NK-92 treated with Interleukin-12 subunit alpha and Interleukin-12 subunit beta, amount 100 ng/mL, for 24 hours (cell line): Measurements from ENCODE around the gene GCHFR.

Experiments
- DNase-seq: peaks from one replicate; lab custom pipeline; 2025; lab: John Stamatoyannopoulos, UW

GCHFR gene

DNA sequence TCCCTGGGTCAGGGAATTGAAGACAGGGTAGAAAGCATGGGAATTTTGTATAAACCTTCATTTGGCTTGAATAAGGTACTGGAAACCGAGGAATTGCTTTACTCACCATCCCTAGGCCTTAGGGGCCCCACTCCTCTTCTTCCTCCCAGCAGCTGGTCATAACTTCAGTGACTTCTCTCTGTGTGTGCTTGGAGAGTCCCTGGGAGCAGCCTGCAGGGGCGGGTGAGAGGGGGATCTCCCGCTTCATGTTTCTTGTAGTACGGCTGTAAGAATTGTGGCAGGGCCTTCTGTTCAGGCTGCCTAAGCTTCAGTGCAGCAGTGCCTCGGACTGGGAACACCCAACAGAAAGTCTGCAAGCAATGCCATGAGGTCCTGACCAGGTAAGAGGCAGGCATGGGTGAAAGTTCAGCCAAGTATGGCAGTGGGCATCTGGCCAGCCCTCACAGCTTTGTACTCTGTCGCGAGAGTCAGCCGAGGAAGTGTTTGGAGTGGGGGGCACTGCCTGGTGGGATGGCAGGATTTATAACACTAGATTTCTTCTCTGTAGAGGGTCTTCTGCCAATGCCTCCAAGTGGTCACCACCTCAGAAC, 45.1 kb downstream of the GCHFR start:
- no peak for DNase-seq

DNA sequence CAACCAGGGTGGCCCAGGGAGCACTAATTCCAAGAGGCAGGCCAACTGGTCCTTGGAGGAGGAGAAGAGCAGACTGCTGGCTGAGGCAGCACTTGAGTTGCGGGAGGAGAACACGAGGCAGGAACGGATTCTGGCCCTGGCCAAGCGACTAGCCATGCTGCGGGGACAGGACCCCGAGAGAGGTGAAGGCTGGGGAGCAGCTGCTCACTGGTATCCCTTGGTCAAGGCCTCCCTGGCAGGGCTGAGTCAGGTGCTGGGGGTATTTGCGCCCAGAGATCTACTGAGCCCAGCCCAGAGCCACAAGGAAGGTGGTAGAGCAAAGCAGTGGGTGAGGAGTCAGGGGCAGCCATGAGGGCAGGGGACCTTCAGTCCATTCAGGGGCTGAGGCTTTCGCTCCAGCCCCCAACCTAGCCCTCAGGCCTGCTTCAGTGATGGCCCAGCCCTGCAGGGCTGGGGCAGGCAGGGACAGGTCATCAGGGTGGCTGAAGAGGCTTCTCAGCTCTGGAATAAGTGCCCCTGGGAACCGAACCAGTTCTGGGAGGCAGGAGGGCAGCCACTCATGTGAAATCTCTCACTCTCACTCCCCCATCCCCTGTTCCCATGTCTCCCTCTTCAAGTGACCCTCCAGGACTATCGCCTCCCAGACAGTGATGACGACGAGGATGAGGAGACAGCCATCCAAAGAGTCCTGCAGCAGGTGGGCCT, 49.0 kb downstream of the GCHFR start:
- DNase-seq = no peak

DNA sequence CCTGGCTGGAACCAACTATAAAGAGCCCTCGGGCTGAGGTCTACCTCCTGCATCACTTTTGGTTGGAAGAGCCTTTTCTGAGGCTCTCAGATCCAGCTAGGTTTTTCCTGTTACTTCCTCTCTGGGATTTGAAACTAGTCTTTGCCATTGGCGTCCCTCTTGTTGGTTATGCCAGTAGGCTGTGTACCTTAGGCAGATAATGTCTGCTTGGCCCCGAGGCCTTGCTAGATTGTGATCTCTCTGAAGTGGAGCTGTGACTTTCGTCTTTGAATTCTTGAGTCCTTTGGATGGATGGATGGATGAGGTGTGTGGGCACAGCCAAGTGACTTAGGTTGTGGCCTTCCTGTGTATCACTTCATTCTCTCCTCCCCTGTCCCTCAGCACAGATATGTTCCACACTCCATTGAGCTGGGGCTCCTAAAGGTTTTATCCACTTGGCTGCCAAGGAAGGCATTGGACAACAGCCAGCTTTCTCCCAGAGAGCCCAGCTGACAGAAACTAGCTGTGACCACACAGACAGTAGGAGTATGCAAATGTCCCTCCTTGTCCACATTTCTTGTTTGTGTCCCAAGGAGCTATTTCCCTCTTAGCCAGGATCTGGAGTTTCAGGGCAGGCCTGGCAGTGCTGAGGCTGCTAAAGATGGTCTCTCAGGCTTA, 51.3 kb downstream of the GCHFR start:
- no peak for DNase-seq
